ENCODE measurements around the gene CTNNBIP1. TPM values are rescaled to one million over a fixed set of nuclear protein-coding genes. Genes with fewer than 3 reads are reported as not detected.
A peak's percentile ranks its signal among the peaks of the same experiment; 100 is the strongest.

CTNNBIP1 gene
- total and polyA plus RNA-seq, 9 donors: 47.3 to 81.1 (median 58.7) TPM

GRCh38 chr1:9882945-9883303, 27.1 kb downstream of the CTNNBIP1 start:
- DNase-seq: no peak
- Histone ChIP-seq H3K4me1 (ENCODE audit: control insufficient read depth, insufficient read depth, low read length) (peaks cover 54% of the 10 kb centered on the region), H3K4me3 (ENCODE audit: low read length) (no peak overlapping the region), H3K9me3 (replicated peaks; ENCODE audit: control insufficient read depth, low read depth, low read length) (no peaks in the 10 kb centered on the region), H3K27ac (ENCODE audit: low read length) (peak overlapping the region; percentile 65), H3K36me3 (ENCODE audit: control insufficient read depth, insufficient read depth, low read length) (peaks cover 21% of the 10 kb centered on the region), H3K27me3 (ENCODE audit: control insufficient read depth, insufficient read depth, low read length) (no peaks in the 10 kb centered on the region)
- 85% methylated on average over 12 of the region's 12 CpGs for WGBS (ENCODE audit: insufficient coverage)

GRCh38 chr1:9882296-9882944, 27.6 kb downstream of the CTNNBIP1 start:
- WGBS (ENCODE audit: insufficient coverage): 83% methylated on average over 11 of the region's 12 CpGs
- peak; percentile 44 for DNase-seq
- Histone ChIP-seq H3K4me3 (ENCODE audit: low read length) (no peak overlapping the region), H3K27me3 (ENCODE audit: control insufficient read depth, insufficient read depth, low read length) (no peaks in the 10 kb centered on the region), H3K9me3 (replicated peaks; ENCODE audit: control insufficient read depth, low read depth, low read length) (no peaks in the 10 kb centered on the region), H3K27ac (ENCODE audit: low read length) (peak overlapping the region; percentile 65), H3K36me3 (ENCODE audit: control insufficient read depth, insufficient read depth, low read length) (peaks cover 21% of the 10 kb centered on the region), H3K4me1 (ENCODE audit: control insufficient read depth, insufficient read depth, low read length) (peaks cover 58% of the 10 kb centered on the region)

GRCh38 chr1:9881838-9882249, 28.2 kb downstream of the CTNNBIP1 start:
- WGBS (ENCODE audit: insufficient coverage): 90% methylated on average over 2 of the region's 2 CpGs
- no peak overlapping the region for H3K4me3 ChIP-seq (ENCODE audit: low read length)
- peak overlapping the region; percentile 65 for H3K27ac ChIP-seq (ENCODE audit: low read length)
- peaks cover 17% of the 10 kb centered on the region for H3K36me3 ChIP-seq (ENCODE audit: control insufficient read depth, insufficient read depth, low read length)
- DNase-seq: no peak
- H3K9me3 ChIP-seq (replicated peaks; ENCODE audit: control insufficient read depth, low read depth, low read length): no peaks in the 10 kb centered on the region
- no peaks in the 10 kb centered on the region for H3K27me3 ChIP-seq (ENCODE audit: control insufficient read depth, insufficient read depth, low read length)
- peaks cover 62% of the 10 kb centered on the region for H3K4me1 ChIP-seq (ENCODE audit: control insufficient read depth, insufficient read depth, low read length)

GRCh38 chr1:9878404-9878803, 31.7 kb downstream of the CTNNBIP1 start:
- Histone ChIP-seq H3K4me3 (ENCODE audit: low read length) (no peak overlapping the region), H3K36me3 (ENCODE audit: control insufficient read depth, insufficient read depth, low read length) (peaks cover 12% of the 10 kb centered on the region), H3K4me1 (ENCODE audit: control insufficient read depth, insufficient read depth, low read length) (peaks cover 59% of the 10 kb centered on the region), H3K9me3 (replicated peaks; ENCODE audit: control insufficient read depth, low read depth, low read length) (no peaks in the 10 kb centered on the region), H3K27ac (ENCODE audit: low read length) (no peak overlapping the region), H3K27me3 (ENCODE audit: control insufficient read depth, insufficient read depth, low read length) (no peaks in the 10 kb centered on the region)
- 82% methylated on average over 4 of the region's 9 CpGs for WGBS (ENCODE audit: insufficient coverage)
- no peak for DNase-seq

- Histone ChIP-seq H3K4me3 (ENCODE audit: low read length) (no peak overlapping the region), H3K36me3 (ENCODE audit: control insufficient read depth, insufficient read depth, low read length) (peaks cover 8% of the 10 kb centered on the region), H3K27ac (ENCODE audit: low read length) (no peak overlapping the region), H3K4me1 (ENCODE audit: control insufficient read depth, insufficient read depth, low read length) (peaks cover 59% of the 10 kb centered on the region), H3K27me3 (ENCODE audit: control insufficient read depth, insufficient read depth, low read length) (no peaks in the 10 kb centered on the region), H3K9me3 (replicated peaks; ENCODE audit: control insufficient read depth, low read depth, low read length) (no peaks in the 10 kb centered on the region)
- 74% methylated on average over 9 of the region's 10 CpGs for WGBS (ENCODE audit: insufficient coverage)
- DNase-seq: no peak
Measured at GRCh38 chr1:9877962-9878361, 32.1 kb downstream of the CTNNBIP1 start.

GRCh38 chr1:9875636-9876000, 34.5 kb downstream of the CTNNBIP1 start:
- no peak for DNase-seq
- H3K27ac ChIP-seq (ENCODE audit: low read length): no peak overlapping the region
- WGBS (ENCODE audit: insufficient coverage): 83% methylated on average over 3 of the region's 6 CpGs

GRCh38 chr1:9874959-9875635, 35.0 kb downstream of the CTNNBIP1 start:
- peak; percentile 82 for DNase-seq
- H3K36me3 ChIP-seq (ENCODE audit: control insufficient read depth, insufficient read depth, low read length): peaks cover 22% of the 10 kb centered on the region
- H3K27me3 ChIP-seq (ENCODE audit: control insufficient read depth, insufficient read depth, low read length): no peaks in the 10 kb centered on the region
- 32% methylated on average over 24 of the region's 25 CpGs for WGBS (ENCODE audit: insufficient coverage)
- H3K4me1 ChIP-seq (ENCODE audit: control insufficient read depth, insufficient read depth, low read length): peaks cover 67% of the 10 kb centered on the region
- peak overlapping the region; percentile 15 for H3K4me3 ChIP-seq (ENCODE audit: low read length)
- no peak overlapping the region for H3K27ac ChIP-seq (ENCODE audit: low read length)
- H3K9me3 ChIP-seq (replicated peaks; ENCODE audit: control insufficient read depth, low read depth, low read length): no peaks in the 10 kb centered on the region

More at GRCh38 chr1:9875636-9876000, 34.5 kb downstream of the CTNNBIP1 start:
- H3K36me3 ChIP-seq (ENCODE audit: control insufficient read depth, insufficient read depth, low read length): peaks cover 18% of the 10 kb centered on the region
- H3K27me3 ChIP-seq (ENCODE audit: control insufficient read depth, insufficient read depth, low read length): no peaks in the 10 kb centered on the region
- peaks cover 66% of the 10 kb centered on the region for H3K4me1 ChIP-seq (ENCODE audit: control insufficient read depth, insufficient read depth, low read length)
- H3K4me3 ChIP-seq (ENCODE audit: low read length): no peak overlapping the region
- no peaks in the 10 kb centered on the region for H3K9me3 ChIP-seq (replicated peaks; ENCODE audit: control insufficient read depth, low read depth, low read length)

- Histone ChIP-seq H3K4me1 (ENCODE audit: control insufficient read depth, insufficient read depth, low read length) (peaks cover 67% of the 10 kb centered on the region), H3K27ac (ENCODE audit: low read length) (no peak overlapping the region), H3K4me3 (ENCODE audit: low read length) (no peak overlapping the region), H3K9me3 (replicated peaks; ENCODE audit: control insufficient read depth, low read depth, low read length) (no peaks in the 10 kb centered on the region), H3K27me3 (ENCODE audit: control insufficient read depth, insufficient read depth, low read length) (no peaks in the 10 kb centered on the region), H3K36me3 (ENCODE audit: control insufficient read depth, insufficient read depth, low read length) (peaks cover 28% of the 10 kb centered on the region)
- 40% methylated on average over 1 of the region's 3 CpGs for WGBS (ENCODE audit: insufficient coverage)
- DNase-seq: no peak
Measured at GRCh38 chr1:9874412-9874811, 35.7 kb downstream of the CTNNBIP1 start.

GRCh38 chr1:9873992-9874391, 36.1 kb downstream of the CTNNBIP1 start:
- H3K4me1 ChIP-seq (ENCODE audit: control insufficient read depth, insufficient read depth, low read length): peaks cover 67% of the 10 kb centered on the region
- WGBS (ENCODE audit: insufficient coverage): 97% methylated on average over 4 of the region's 5 CpGs
- no peak overlapping the region for H3K4me3 ChIP-seq (ENCODE audit: low read length)
- H3K36me3 ChIP-seq (ENCODE audit: control insufficient read depth, insufficient read depth, low read length): peaks cover 30% of the 10 kb centered on the region
- DNase-seq: no peak
- no peaks in the 10 kb centered on the region for H3K27me3 ChIP-seq (ENCODE audit: control insufficient read depth, insufficient read depth, low read length)
- peak overlapping the region; percentile 47 for H3K27ac ChIP-seq (ENCODE audit: low read length)
- H3K9me3 ChIP-seq (replicated peaks; ENCODE audit: control insufficient read depth, low read depth, low read length): no peaks in the 10 kb centered on the region

- no peak overlapping the region for H3K4me3 ChIP-seq (ENCODE audit: low read length)
- WGBS (ENCODE audit: insufficient coverage): 86% methylated on average over 1 of the region's 5 CpGs
- no peaks in the 10 kb centered on the region for H3K27me3 ChIP-seq (ENCODE audit: control insufficient read depth, insufficient read depth, low read length)
- no peaks in the 10 kb centered on the region for H3K9me3 ChIP-seq (replicated peaks; ENCODE audit: control insufficient read depth, low read depth, low read length)
- H3K36me3 ChIP-seq (ENCODE audit: control insufficient read depth, insufficient read depth, low read length): peaks cover 34% of the 10 kb centered on the region
- no peak for DNase-seq
- peaks cover 66% of the 10 kb centered on the region for H3K4me1 ChIP-seq (ENCODE audit: control insufficient read depth, insufficient read depth, low read length)
- H3K27ac ChIP-seq (ENCODE audit: low read length): peak overlapping the region; percentile 76
Measured at GRCh38 chr1:9873385-9873784, 36.7 kb downstream of the CTNNBIP1 start.

All from muscle of leg (tissue), 11 donors.